Measurements from ENCODE around the gene FBXW4.

GRCh38 chr10:101643546-101643945, 51.4 kb downstream of the FBXW4 start:
- TF ChIP-seq CTCF (IDR thresholded peaks at IDR 0.05) = no peak
- TF ChIP-seq ZFX (IDR thresholded peaks at IDR 0.05; ENCODE audit: borderline replicate concordance) = no peak

Measured in 22Rv1 (cell line).